Stimulated activated CD8-positive, alpha-beta memory T cell treated with anti-CD3 and anti-CD28 coated beads, Interleukin-15, amount 100 ng/mL, for 48 hours (primary cell): Measurements from ENCODE around the gene NMB.
"Not testable (repeated sequence)": the region's sequence is repeated elsewhere in the genome, so short reads cannot be mapped to it uniquely, and the experiment has no call there.

Experiments used
- DNase-seq, 2 donors: peaks; one replicate each; pipeline ENCODE4 v3.0.0-alpha.2; 2020; ENCODE audit warnings: low read depth in 2 of 2

Gene NMB

GRCh38 chr15:84658080-84658787 is at the start of gene NMB:
Gene NMB (minus strand): TSS chr15:84658199. CDS start chr15:84658152, 47 bp downstream.
- DNase-seq, result peak; percentile 75 to 76

- DNase-seq, result no peak
Measured at GRCh38 chr15:84703808-84704207, 45.8 kb upstream of the NMB start.

- no peak for DNase-seq
Measured at GRCh38 chr15:84702961-84703482, 45.0 kb upstream of the NMB start.

- no peak for DNase-seq
Measured at GRCh38 chr15:84699538-84700191, 41.7 kb upstream of the NMB start.

GRCh38 chr15:84697236-84697990 is 39.4 kb upstream of the NMB start:
- no peak for DNase-seq

- no peak for DNase-seq
Measured at GRCh38 chr15:84696757-84697156, 38.8 kb upstream of the NMB start.

GRCh38 chr15:84690342-84690741 is 32.3 kb upstream of the NMB start:
- no peak for DNase-seq

GRCh38 chr15:84689858-84690257 is 31.9 kb upstream of the NMB start:
- DNase-seq, result no peak

- not testable (repeated sequence) for DNase-seq
Measured at GRCh38 chr15:84686446-84686845, 28.4 kb upstream of the NMB start.

GRCh38 chr15:84685304-84685703 is 27.3 kb upstream of the NMB start:
- no peak for DNase-seq

- no peak for DNase-seq
Measured at GRCh38 chr15:84684092-84684491, 26.1 kb upstream of the NMB start.

- peak in 1 of 2 donors; percentile 26 for DNase-seq
Measured at GRCh38 chr15:84681831-84682230, 23.8 kb upstream of the NMB start.

- DNase-seq, result no peak
Measured at GRCh38 chr15:84671211-84671610, 13.2 kb upstream of the NMB start.

GRCh38 chr15:84669726-84670125 is 11.7 kb upstream of the NMB start:
- peak; percentile 49 for DNase-seq

GRCh38 chr15:84668221-84668982 is 10.4 kb upstream of the NMB start:
- no peak for DNase-seq

GRCh38 chr15:84666373-84666772 is 8.4 kb upstream of the NMB start:
- DNase-seq, result no peak

GRCh38 chr15:84661001-84661400 is 3.0 kb upstream of the NMB start:
- no peak for DNase-seq

- no peak for DNase-seq
Measured at GRCh38 chr15:84659904-84660781, 2.1 kb upstream of the NMB start.

GRCh38 chr15:84658788-84659411 is 901 bp upstream of the NMB start:
- DNase-seq, result no peak

- DNase-seq, result no peak
Measured at GRCh38 chr15:84657748-84658079, 285 bp downstream of the NMB start.
